ENCODE results near the gene SLC2A8. TPM values are rescaled to one million over a fixed set of nuclear protein-coding genes. Genes with fewer than 3 reads are reported as not detected.

Gene SLC2A8
- total RNA-seq, 1 experiment from 2014 or later: 37.4 TPM

DNA sequence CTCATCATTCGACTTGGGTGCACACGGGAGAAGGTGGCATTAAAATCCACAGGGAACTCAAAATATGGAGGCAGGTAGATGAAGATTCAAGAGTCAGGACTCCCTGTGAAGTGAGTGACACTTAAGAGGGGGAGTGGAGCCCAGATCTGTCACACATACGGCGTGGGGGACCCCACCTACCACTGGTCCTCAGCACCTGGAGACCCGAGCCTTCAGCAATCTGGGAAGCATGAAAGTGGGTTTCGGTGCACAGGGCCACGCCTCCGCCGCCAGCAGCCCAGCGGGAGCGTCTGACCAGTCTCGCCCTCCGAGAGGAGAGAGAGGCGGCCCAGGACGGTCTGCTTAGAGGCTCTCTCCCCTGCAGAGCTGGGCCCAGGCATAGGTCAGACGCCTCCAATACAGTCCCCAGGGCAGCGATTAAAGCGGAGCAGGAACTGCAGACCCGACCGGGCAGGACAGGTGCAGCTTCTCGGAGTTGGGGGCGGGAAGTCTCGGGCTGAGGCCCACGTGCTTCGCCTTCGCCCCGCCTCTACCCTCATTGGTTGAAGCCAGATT lies 639 bp upstream of the SLC2A8 start (continued):
- no peak for TF ChIP-seq ZNF317 (CRISPR knock-in tag; IDR thresholded peaks at IDR 0.05; ENCODE audit: borderline replicate concordance, low read depth)
- TF ChIP-seq, protein P1, sequence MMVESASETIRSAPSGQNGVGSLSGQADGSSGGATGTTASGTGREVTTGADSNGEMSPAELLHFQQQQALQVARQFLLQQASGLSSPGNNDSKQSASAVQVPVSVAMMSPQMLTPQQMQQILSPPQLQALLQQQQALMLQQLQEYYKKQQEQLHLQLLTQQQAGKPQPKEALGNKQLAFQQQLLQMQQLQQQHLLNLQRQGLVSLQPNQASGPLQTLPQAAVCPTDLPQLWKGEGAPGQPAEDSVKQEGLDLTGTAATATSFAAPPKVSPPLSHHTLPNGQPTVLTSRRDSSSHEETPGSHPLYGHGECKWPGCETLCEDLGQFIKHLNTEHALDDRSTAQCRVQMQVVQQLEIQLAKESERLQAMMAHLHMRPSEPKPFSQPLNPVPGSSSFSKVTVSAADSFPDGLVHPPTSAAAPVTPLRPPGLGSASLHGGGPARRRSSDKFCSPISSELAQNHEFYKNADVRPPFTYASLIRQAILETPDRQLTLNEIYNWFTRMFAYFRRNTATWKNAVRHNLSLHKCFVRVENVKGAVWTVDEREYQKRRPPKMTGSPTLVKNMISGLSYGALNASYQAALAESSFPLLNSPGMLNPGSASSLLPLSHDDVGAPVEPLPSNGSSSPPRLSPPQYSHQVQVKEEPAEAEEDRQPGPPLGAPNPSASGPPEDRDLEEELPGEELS (CRISPR knock-in tag; IDR thresholded peaks at IDR 0.05): peak; percentile 58; the same call in 1 of the 2 replicates
- TF ChIP-seq HMGA2 (CRISPR knock-in tag; IDR thresholded peaks at IDR 0.05): no peak
- TF ChIP-seq, protein P2, sequence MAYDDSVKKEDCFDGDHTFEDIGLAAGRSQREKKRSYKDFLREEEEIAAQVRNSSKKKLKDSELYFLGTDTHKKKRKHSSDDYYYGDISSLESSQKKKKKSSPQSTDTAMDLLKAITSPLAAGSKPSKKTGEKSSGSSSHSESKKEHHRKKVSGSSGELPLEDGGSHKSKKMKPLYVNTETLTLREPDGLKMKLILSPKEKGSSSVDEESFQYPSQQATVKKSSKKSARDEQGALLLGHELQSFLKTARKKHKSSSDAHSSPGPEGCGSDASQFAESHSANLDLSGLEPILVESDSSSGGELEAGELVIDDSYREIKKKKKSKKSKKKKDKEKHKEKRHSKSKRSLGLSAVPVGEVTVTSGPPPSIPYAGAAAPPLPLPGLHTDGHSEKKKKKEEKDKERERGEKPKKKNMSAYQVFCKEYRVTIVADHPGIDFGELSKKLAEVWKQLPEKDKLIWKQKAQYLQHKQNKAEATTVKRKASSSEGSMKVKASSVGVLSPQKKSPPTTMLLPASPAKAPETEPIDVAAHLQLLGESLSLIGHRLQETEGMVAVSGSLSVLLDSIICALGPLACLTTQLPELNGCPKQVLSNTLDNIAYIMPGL (CRISPR knock-in tag; IDR thresholded peaks at IDR 0.05): no peak
- TF ChIP-seq GABPB1 (CRISPR knock-in tag; IDR thresholded peaks at IDR 0.05): peak; percentile 42; the same call in 1 of the 2 replicates
- TF ChIP-seq, protein P3, sequence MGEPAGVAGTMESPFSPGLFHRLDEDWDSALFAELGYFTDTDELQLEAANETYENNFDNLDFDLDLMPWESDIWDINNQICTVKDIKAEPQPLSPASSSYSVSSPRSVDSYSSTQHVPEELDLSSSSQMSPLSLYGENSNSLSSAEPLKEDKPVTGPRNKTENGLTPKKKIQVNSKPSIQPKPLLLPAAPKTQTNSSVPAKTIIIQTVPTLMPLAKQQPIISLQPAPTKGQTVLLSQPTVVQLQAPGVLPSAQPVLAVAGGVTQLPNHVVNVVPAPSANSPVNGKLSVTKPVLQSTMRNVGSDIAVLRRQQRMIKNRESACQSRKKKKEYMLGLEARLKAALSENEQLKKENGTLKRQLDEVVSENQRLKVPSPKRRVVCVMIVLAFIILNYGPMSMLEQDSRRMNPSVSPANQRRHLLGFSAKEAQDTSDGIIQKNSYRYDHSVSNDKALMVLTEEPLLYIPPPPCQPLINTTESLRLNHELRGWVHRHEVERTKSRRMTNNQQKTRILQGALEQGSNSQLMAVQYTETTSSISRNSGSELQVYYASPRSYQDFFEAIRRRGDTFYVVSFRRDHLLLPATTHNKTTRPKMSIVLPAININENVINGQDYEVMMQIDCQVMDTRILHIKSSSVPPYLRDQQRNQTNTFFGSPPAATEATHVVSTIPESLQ (CRISPR knock-in tag; IDR thresholded peaks at IDR 0.05): no peak
- TF ChIP-seq, protein P4, sequence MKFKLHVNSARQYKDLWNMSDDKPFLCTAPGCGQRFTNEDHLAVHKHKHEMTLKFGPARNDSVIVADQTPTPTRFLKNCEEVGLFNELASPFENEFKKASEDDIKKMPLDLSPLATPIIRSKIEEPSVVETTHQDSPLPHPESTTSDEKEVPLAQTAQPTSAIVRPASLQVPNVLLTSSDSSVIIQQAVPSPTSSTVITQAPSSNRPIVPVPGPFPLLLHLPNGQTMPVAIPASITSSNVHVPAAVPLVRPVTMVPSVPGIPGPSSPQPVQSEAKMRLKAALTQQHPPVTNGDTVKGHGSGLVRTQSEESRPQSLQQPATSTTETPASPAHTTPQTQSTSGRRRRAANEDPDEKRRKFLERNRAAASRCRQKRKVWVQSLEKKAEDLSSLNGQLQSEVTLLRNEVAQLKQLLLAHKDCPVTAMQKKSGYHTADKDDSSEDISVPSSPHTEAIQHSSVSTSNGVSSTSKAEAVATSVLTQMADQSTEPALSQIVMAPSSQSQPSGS (CRISPR knock-in tag; IDR thresholded peaks at IDR 0.05; ENCODE audit: borderline replicate concordance, low read depth): no peak
- TF ChIP-seq, protein P5, sequence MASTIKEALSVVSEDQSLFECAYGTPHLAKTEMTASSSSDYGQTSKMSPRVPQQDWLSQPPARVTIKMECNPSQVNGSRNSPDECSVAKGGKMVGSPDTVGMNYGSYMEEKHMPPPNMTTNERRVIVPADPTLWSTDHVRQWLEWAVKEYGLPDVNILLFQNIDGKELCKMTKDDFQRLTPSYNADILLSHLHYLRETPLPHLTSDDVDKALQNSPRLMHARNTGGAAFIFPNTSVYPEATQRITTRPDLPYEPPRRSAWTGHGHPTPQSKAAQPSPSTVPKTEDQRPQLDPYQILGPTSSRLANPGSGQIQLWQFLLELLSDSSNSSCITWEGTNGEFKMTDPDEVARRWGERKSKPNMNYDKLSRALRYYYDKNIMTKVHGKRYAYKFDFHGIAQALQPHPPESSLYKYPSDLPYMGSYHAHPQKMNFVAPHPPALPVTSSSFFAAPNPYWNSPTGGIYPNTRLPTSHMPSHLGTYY (CRISPR knock-in tag; IDR thresholded peaks at IDR 0.05): no peak
- TF ChIP-seq FOXP1 (CRISPR knock-in tag; IDR thresholded peaks at IDR 0.05; ENCODE audit: borderline replicate concordance): no peak; the same call in 1 of the 2 replicates
- no peak for TF ChIP-seq FOXJ3 (CRISPR knock-in tag; IDR thresholded peaks at IDR 0.05; ENCODE audit: borderline replicate concordance)
- peak; percentile 80; the same call in 1 of the 2 replicates for TF ChIP-seq ZNF121 (CRISPR knock-in tag; IDR thresholded peaks at IDR 0.05)
- TF ChIP-seq GTF2I (CRISPR knock-in tag; conservative IDR thresholded peaks at IDR 0.05): 0 out of 2 replicates have a peak, but pooled peaks have one; percentile 9
- TF ChIP-seq NR1H2 (CRISPR knock-in tag; IDR thresholded peaks at IDR 0.05): no peak
- no peak for TF ChIP-seq ZNF138 (CRISPR knock-in tag; conservative IDR thresholded peaks at IDR 0.05)
- no peak for TF ChIP-seq SMAD3 (CRISPR knock-in tag; IDR thresholded peaks at IDR 0.05; ENCODE audit: borderline replicate concordance)
- TF ChIP-seq, protein P6, sequence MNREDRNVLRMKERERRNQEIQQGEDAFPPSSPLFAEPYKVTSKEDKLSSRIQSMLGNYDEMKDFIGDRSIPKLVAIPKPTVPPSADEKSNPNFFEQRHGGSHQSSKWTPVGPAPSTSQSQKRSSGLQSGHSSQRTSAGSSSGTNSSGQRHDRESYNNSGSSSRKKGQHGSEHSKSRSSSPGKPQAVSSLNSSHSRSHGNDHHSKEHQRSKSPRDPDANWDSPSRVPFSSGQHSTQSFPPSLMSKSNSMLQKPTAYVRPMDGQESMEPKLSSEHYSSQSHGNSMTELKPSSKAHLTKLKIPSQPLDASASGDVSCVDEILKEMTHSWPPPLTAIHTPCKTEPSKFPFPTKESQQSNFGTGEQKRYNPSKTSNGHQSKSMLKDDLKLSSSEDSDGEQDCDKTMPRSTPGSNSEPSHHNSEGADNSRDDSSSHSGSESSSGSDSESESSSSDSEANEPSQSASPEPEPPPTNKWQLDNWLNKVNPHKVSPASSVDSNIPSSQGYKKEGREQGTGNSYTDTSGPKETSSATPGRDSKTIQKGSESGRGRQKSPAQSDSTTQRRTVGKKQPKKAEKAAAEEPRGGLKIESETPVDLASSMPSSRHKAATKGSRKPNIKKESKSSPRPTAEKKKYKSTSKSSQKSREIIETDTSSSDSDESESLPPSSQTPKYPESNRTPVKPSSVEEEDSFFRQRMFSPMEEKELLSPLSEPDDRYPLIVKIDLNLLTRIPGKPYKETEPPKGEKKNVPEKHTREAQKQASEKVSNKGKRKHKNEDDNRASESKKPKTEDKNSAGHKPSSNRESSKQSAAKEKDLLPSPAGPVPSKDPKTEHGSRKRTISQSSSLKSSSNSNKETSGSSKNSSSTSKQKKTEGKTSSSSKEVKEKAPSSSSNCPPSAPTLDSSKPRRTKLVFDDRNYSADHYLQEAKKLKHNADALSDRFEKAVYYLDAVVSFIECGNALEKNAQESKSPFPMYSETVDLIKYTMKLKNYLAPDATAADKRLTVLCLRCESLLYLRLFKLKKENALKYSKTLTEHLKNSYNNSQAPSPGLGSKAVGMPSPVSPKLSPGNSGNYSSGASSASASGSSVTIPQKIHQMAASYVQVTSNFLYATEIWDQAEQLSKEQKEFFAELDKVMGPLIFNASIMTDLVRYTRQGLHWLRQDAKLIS (CRISPR knock-in tag; IDR thresholded peaks at IDR 0.05; ENCODE audit: borderline replicate concordance): no peak
- TF ChIP-seq NFATC4 (CRISPR knock-in tag; IDR thresholded peaks at IDR 0.05): no peak
- TF ChIP-seq, protein P7, sequence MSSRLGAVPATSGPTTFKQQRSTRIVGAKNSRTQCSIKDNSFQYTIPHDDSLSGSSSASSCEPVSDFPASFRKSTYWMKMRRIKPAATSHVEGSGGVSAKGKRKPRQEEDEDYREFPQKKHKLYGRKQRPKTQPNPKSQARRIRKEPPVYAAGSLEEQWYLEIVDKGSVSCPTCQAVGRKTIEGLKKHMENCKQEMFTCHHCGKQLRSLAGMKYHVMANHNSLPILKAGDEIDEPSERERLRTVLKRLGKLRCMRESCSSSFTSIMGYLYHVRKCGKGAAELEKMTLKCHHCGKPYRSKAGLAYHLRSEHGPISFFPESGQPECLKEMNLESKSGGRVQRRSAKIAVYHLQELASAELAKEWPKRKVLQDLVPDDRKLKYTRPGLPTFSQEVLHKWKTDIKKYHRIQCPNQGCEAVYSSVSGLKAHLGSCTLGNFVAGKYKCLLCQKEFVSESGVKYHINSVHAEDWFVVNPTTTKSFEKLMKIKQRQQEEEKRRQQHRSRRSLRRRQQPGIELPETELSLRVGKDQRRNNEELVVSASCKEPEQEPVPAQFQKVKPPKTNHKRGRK (CRISPR knock-in tag; IDR thresholded peaks at IDR 0.05; ENCODE audit: borderline replicate concordance): no peak
- no peak for TF ChIP-seq IRF2 (CRISPR knock-in tag; IDR thresholded peaks at IDR 0.05; ENCODE audit: borderline replicate concordance, low read depth)
- no peak for TF ChIP-seq ZNF671 (CRISPR knock-in tag; IDR thresholded peaks at IDR 0.05)

Measured in WTC11 (cell line).